Measurements from ENCODE around the gene CYB561A3.

CYB561A3 gene

DNA sequence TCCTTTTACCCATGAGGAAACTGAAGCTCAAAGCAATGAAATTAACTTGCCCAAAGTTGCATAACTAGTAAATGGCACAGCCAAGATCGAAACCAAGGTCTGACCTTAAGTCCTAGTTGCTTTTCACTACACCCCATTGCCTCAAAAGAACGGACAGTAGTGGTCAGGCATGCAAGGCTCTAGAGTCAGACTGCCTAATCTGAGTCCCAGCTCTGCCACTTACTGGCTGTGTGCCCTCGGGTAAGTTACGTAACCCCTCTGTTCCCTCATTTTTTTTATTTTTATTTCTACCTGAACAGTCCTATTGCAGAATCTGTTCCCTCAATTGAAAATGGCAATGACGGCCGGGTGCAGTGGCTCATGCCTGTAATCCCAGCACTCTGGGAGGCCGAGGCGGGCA lies 9.6 kb downstream of the CYB561A3 start:
- TF ChIP-seq, protein P1, sequence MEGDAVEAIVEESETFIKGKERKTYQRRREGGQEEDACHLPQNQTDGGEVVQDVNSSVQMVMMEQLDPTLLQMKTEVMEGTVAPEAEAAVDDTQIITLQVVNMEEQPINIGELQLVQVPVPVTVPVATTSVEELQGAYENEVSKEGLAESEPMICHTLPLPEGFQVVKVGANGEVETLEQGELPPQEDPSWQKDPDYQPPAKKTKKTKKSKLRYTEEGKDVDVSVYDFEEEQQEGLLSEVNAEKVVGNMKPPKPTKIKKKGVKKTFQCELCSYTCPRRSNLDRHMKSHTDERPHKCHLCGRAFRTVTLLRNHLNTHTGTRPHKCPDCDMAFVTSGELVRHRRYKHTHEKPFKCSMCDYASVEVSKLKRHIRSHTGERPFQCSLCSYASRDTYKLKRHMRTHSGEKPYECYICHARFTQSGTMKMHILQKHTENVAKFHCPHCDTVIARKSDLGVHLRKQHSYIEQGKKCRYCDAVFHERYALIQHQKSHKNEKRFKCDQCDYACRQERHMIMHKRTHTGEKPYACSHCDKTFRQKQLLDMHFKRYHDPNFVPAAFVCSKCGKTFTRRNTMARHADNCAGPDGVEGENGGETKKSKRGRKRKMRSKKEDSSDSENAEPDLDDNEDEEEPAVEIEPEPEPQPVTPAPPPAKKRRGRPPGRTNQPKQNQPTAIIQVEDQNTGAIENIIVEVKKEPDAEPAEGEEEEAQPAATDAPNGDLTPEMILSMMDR (IDR thresholded peaks at IDR 0.05; ENCODE audit: control insufficient read depth, extremely low read depth, insufficient read depth): no peak
- no peak for DNase-seq (ENCODE audit: low read depth)
- no peak overlapping the region for H3K4me3 ChIP-seq (ENCODE audit: low read depth, low read length)

DNA sequence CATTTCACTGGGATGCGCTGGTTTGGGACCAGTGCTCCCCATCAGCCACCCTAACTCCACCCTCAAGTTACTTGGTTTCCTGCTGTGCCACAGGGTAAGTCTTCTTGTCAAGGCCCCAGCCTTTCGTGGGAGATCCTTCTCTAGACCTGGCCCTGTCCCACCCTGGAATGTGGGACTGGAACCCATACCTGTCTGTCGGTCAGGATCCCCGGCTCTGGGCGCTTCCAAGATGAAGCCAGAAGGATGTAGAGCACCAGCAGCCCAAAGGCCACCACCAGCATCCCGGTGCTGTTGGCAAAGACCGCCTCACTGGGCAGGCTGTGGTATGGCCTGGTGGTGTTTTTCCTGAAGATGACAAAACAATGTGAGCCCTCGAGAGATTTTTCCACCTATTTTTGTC lies 10.9 kb downstream of the CYB561A3 start:
- TF ChIP-seq, protein P1 (IDR thresholded peaks at IDR 0.05; ENCODE audit: control insufficient read depth, extremely low read depth, insufficient read depth): no peak
- DNase-seq (ENCODE audit: low read depth): no peak

GRCh38 chr11:61350336-61350735 lies 11.3 kb downstream of the CYB561A3 start:
- TF ChIP-seq, protein P1 (IDR thresholded peaks at IDR 0.05; ENCODE audit: control insufficient read depth, extremely low read depth, insufficient read depth): no peak
- no peak for DNase-seq (ENCODE audit: low read depth)
- no peak overlapping the region for H3K4me3 ChIP-seq (ENCODE audit: low read depth, low read length)

More for the DNA sequence above, 10.9 kb downstream of the CYB561A3 start:
- H3K4me3 ChIP-seq (ENCODE audit: low read depth, low read length): no peak overlapping the region

- TF ChIP-seq, protein P1 (IDR thresholded peaks at IDR 0.05; ENCODE audit: control insufficient read depth, extremely low read depth, insufficient read depth): no peak
- no peak for DNase-seq (ENCODE audit: low read depth)
- H3K4me3 ChIP-seq (ENCODE audit: low read depth, low read length): no peak overlapping the region
Observed at GRCh38 chr11:61349916-61350315, 11.8 kb downstream of the CYB561A3 start.

DNA sequence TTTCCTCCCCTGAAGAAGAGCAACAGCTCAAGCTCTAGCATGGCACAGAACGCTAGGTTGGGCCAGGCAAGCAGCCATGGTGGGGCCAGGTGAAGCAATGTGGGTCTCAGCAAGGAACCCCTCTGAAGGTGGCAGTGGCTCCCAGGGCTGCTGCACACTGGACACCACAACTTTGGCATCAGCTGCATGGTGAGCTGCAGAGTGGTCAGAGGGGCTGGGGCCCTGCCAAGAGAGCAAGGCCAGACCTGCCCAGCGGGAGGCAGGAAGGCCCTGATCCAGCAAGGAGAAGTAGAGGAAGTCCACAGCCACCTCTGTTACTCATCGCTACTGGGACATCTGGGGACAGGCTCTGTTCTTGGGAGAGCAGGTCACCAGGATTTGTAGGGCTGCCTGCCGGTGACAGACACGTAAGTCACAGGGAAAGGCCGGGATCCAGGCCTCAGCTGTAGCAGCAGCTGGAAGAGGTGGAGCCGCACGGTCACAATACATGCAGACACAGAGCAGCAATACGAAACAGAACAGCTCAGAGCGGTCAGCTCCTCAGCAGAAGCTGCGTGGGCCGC lies 12.4 kb downstream of the CYB561A3 start:
- no peak overlapping the region for H3K4me3 ChIP-seq (ENCODE audit: low read depth, low read length)
- DNase-seq (ENCODE audit: low read depth): no peak
- TF ChIP-seq, protein P1 (IDR thresholded peaks at IDR 0.05; ENCODE audit: control insufficient read depth, extremely low read depth, insufficient read depth): no peak

DNA sequence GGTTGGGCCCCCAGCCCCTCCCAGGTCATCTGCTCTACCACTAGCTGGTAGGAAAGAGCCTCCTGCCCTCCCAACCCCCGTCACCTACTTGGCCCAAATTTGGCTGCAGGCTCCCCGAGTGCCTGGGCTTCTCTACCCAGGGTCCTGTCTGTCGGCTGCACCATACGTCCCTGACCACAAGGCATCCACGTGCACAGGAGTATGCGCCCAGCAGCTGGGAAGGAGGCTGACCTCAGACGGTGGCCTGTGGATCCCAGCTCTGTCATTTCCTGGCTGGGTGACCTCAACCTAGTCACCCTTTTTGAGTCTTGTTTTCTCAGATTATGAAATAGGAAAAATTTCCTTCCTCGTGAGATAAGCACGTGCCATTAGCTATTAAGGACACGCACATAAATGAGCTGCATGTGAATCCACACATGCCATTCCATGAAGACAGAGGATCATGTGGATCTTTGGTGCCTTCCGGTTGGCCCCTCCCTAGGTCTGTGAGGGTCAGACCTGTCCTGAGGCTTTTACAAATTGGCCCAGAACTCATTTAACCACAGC lies 13.7 kb downstream of the CYB561A3 start:
- TF ChIP-seq, protein P1 (IDR thresholded peaks at IDR 0.05; ENCODE audit: control insufficient read depth, extremely low read depth, insufficient read depth): no peak
- DNase-seq (ENCODE audit: low read depth): no peak
- H3K4me3 ChIP-seq (ENCODE audit: low read depth, low read length): no peak overlapping the region
